ENCODE data around the gene NOL4L.

The NOL4L gene

DNA sequence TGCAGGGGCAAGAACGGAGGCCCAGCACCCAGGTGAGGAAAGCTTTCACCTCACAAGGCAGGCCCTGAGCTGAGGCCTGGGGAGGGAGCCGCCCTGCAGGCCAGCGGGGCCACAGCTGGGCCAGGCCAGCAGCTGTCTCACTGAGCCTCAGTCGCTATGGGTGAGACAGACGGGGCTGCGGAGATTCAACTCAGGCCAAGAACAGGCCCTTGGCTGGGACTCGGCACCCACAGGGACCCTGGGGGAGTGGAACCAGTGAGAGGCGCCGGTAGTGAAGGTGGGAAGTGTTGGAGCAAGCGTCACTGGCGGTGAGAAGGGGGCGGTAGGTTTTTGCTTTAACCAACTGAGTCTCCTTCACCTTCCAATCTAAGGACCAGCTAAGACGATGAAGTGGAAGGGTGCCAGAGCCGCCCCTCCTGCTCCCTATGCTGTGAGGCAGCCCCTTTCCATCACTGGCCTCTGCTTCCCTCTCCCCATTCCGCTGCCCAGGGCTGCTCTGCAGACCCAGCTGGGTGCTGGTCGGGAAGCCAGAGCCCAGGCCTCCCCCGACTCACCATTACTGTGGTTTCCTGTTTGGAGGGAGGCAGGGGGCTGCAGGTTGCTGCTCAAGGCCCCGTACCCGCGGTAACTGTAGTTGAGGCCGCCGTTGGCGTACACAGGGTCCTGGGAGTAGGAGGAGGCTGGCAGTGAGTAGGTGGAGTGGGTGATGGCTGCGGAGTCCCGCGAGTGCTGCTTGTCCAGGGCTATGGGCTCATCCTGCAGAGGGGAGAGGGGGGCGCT lies 133.3 kb downstream of the NOL4L start:
- H3K4me1 ChIP-seq (ENCODE audit: control insufficient read depth in 1 of 2, insufficient read depth in 2 of 2, low read length in 2 of 2): peaks cover 13 to 21% of the 10 kb centered on the region in 2 experiments
- no peaks in the 10 kb centered on the region for H3K27me3 ChIP-seq (ENCODE audit: insufficient read depth, low read length)
- H4K12ac ChIP-seq (ENCODE audit: low read depth, low read length): no peak overlapping the region
- H3K79me2 ChIP-seq (ENCODE audit: control insufficient read depth, insufficient read depth, low read length, poor library complexity): peaks cover 2% of the 10 kb centered on the region
- no peak overlapping the region for H3K4ac ChIP-seq (ENCODE audit: low read depth, low read length)
- H2BK5ac ChIP-seq (ENCODE audit: low read depth, low read length, poor library complexity): no peak overlapping the region
- no peak overlapping the region for H3K4me3 ChIP-seq (ENCODE audit: low read depth, low read length)
- H4K91ac ChIP-seq (ENCODE audit: low read depth, low read length): no peak overlapping the region
- no peak overlapping the region for H2BK12ac ChIP-seq (ENCODE audit: low read length)
- no peak overlapping the region for H2BK120ac ChIP-seq (ENCODE audit: insufficient read depth, low read length, poor library complexity)
- H3K36me3 ChIP-seq (ENCODE audit: control insufficient read depth in 1 of 2, insufficient read depth in 2 of 2, low read length in 2 of 2): peaks cover 88 to 91% of the 10 kb centered on the region in 2 experiments
- no peak overlapping the region for H2AK5ac ChIP-seq (ENCODE audit: low read length)
- no CpG with 5 or more reads among the region's 27 CpGs for WGBS (ENCODE audit: extremely low coverage, insufficient coverage, insufficient read length)
- no peak overlapping the region for H3K27ac ChIP-seq (ENCODE audit: low read depth, low read length)
- H3K9me3 ChIP-seq (ENCODE audit: insufficient read depth, low read depth, low read length): peaks cover 3% of the 10 kb centered on the region
- H3K18ac ChIP-seq (ENCODE audit: low read length): no peak overlapping the region
- H2AFZ ChIP-seq (ENCODE audit: insufficient read depth, low read length, poor library complexity): no peak overlapping the region
- no peak overlapping the region for H3K14ac ChIP-seq (ENCODE audit: low read length)
- no peak overlapping the region for H3K9ac ChIP-seq (ENCODE audit: low read length)
- H3K79me1 ChIP-seq (ENCODE audit: low read length): peaks cover 5% of the 10 kb centered on the region
- H3K23ac ChIP-seq (ENCODE audit: low read length): no peak overlapping the region
- H3K4me2 ChIP-seq (ENCODE audit: low read length): no peak overlapping the region
- no peak for DNase-seq
- H4K8ac ChIP-seq (ENCODE audit: low read depth, low read length): no peak overlapping the region

DNA sequence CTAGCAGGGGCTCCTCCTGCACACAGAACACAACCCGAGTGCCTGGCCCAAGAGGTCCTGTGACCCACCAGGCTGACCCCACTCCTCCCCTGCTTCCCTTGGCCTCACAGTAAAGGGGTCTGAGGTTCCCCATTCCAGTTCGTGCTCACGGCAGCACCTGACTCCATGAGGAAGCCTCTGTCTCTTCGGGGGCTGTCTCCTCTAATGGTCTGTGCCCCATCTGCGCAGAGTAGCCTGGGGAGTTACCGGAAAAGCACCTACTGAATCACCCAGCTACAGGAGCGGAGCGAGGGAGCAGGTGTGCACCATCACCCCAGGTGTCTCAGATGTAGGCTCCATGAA lies 133.8 kb downstream of the NOL4L start:
- H3K23ac ChIP-seq (ENCODE audit: low read length): no peak overlapping the region
- no peak overlapping the region for H3K4me2 ChIP-seq (ENCODE audit: low read length)
- peaks cover 14 to 21% of the 10 kb centered on the region in 2 experiments for H3K4me1 ChIP-seq (ENCODE audit: control insufficient read depth in 1 of 2, insufficient read depth in 2 of 2, low read length in 2 of 2)
- no peaks in the 10 kb centered on the region for H3K27me3 ChIP-seq (ENCODE audit: insufficient read depth, low read length)
- no peak overlapping the region for H2AK5ac ChIP-seq (ENCODE audit: low read length)
- peaks cover 3% of the 10 kb centered on the region for H3K9me3 ChIP-seq (ENCODE audit: insufficient read depth, low read depth, low read length)
- no peak overlapping the region for H3K4me3 ChIP-seq (ENCODE audit: low read depth, low read length)
- no peak overlapping the region for H2BK5ac ChIP-seq (ENCODE audit: low read depth, low read length, poor library complexity)
- no peak overlapping the region for H4K91ac ChIP-seq (ENCODE audit: low read depth, low read length)
- peaks cover 2% of the 10 kb centered on the region for H3K79me1 ChIP-seq (ENCODE audit: low read length)
- H3K79me2 ChIP-seq (ENCODE audit: control insufficient read depth, insufficient read depth, low read length, poor library complexity): no peaks in the 10 kb centered on the region
- H3K4ac ChIP-seq (ENCODE audit: low read depth, low read length): no peak overlapping the region
- no peak for DNase-seq
- H2AFZ ChIP-seq (ENCODE audit: insufficient read depth, low read length, poor library complexity): no peak overlapping the region
- H2BK12ac ChIP-seq (ENCODE audit: low read length): no peak overlapping the region
- peaks cover 92 to 96% of the 10 kb centered on the region in 2 experiments for H3K36me3 ChIP-seq (ENCODE audit: control insufficient read depth in 1 of 2, insufficient read depth in 2 of 2, low read length in 2 of 2)
- no peak overlapping the region for H4K12ac ChIP-seq (ENCODE audit: low read depth, low read length)
- H3K14ac ChIP-seq (ENCODE audit: low read length): no peak overlapping the region
- H3K9ac ChIP-seq (ENCODE audit: low read length): no peak overlapping the region
- no peak overlapping the region for H3K18ac ChIP-seq (ENCODE audit: low read length)
- no peak overlapping the region for H2BK120ac ChIP-seq (ENCODE audit: insufficient read depth, low read length, poor library complexity)
- no CpG with 5 or more reads among the region's 8 CpGs for WGBS (ENCODE audit: extremely low coverage, insufficient coverage, insufficient read length)
- no peak overlapping the region for H3K27ac ChIP-seq (ENCODE audit: low read depth, low read length)
- H4K8ac ChIP-seq (ENCODE audit: low read depth, low read length): no peak overlapping the region

- H3K27ac ChIP-seq (ENCODE audit: low read depth, low read length): no peak overlapping the region
- no peak overlapping the region for H3K4me3 ChIP-seq (ENCODE audit: low read depth, low read length)
- no peak overlapping the region for H3K23ac ChIP-seq (ENCODE audit: low read length)
- peaks cover 3% of the 10 kb centered on the region for H3K9me3 ChIP-seq (ENCODE audit: insufficient read depth, low read depth, low read length)
- H4K12ac ChIP-seq (ENCODE audit: low read depth, low read length): no peak overlapping the region
- peaks cover 91 to 95% of the 10 kb centered on the region in 2 experiments for H3K36me3 ChIP-seq (ENCODE audit: control insufficient read depth in 1 of 2, insufficient read depth in 2 of 2, low read length in 2 of 2)
- H4K91ac ChIP-seq (ENCODE audit: low read depth, low read length): peak overlapping the region; percentile 37
- H3K4me1 ChIP-seq (ENCODE audit: control insufficient read depth in 1 of 2, insufficient read depth in 2 of 2, low read length in 2 of 2): peaks cover 21 to 27% of the 10 kb centered on the region in 2 experiments
- no peak overlapping the region for H2AFZ ChIP-seq (ENCODE audit: insufficient read depth, low read length, poor library complexity)
- H3K9ac ChIP-seq (ENCODE audit: low read length): no peak overlapping the region
- no peak overlapping the region for H2AK5ac ChIP-seq (ENCODE audit: low read length)
- no peak overlapping the region for H3K4me2 ChIP-seq (ENCODE audit: low read length)
- H3K27me3 ChIP-seq (ENCODE audit: insufficient read depth, low read length): no peaks in the 10 kb centered on the region
- H4K8ac ChIP-seq (ENCODE audit: low read depth, low read length): no peak overlapping the region
- H3K79me2 ChIP-seq (ENCODE audit: control insufficient read depth, insufficient read depth, low read length, poor library complexity): no peaks in the 10 kb centered on the region
- H3K14ac ChIP-seq (ENCODE audit: low read length): no peak overlapping the region
- H3K18ac ChIP-seq (ENCODE audit: low read length): no peak overlapping the region
- H2BK120ac ChIP-seq (ENCODE audit: insufficient read depth, low read length, poor library complexity): no peak overlapping the region
- no CpG with 5 or more reads among the region's 9 CpGs for WGBS (ENCODE audit: extremely low coverage, insufficient coverage, insufficient read length)
- no peak overlapping the region for H2BK12ac ChIP-seq (ENCODE audit: low read length)
- no peak overlapping the region for H2BK5ac ChIP-seq (ENCODE audit: low read depth, low read length, poor library complexity)
- no peak overlapping the region for H3K4ac ChIP-seq (ENCODE audit: low read depth, low read length)
- no peak for DNase-seq
- H3K79me1 ChIP-seq (ENCODE audit: low read length): peaks cover 4% of the 10 kb centered on the region
Observed at GRCh38 chr20:32450484-32451061, 134.6 kb downstream of the NOL4L start.

- Histone ChIP-seq H3K79me1 (ENCODE audit: low read length) (peaks cover 4% of the 10 kb centered on the region), H3K27ac (ENCODE audit: low read depth, low read length) (no peak overlapping the region), H3K4me2 (ENCODE audit: low read length) (no peak overlapping the region), H2BK12ac (ENCODE audit: low read length) (no peak overlapping the region), H3K18ac (ENCODE audit: low read length) (no peak overlapping the region), H3K14ac (ENCODE audit: low read length) (no peak overlapping the region), H4K12ac (ENCODE audit: low read depth, low read length) (no peak overlapping the region), H3K4ac (ENCODE audit: low read depth, low read length) (no peak overlapping the region), H2AK5ac (ENCODE audit: low read length) (no peak overlapping the region), H4K91ac (ENCODE audit: low read depth, low read length) (no peak overlapping the region), H3K79me2 (ENCODE audit: control insufficient read depth, insufficient read depth, low read length, poor library complexity) (no peaks in the 10 kb centered on the region), H3K9ac (ENCODE audit: low read length) (no peak overlapping the region), H3K27me3 (ENCODE audit: insufficient read depth, low read length) (no peaks in the 10 kb centered on the region), H2AFZ (ENCODE audit: insufficient read depth, low read length, poor library complexity) (no peak overlapping the region), H3K4me3 (ENCODE audit: low read depth, low read length) (no peak overlapping the region), H3K4me1 (ENCODE audit: control insufficient read depth in 1 of 2, insufficient read depth in 2 of 2, low read length in 2 of 2) (peaks cover 22 to 29% of the 10 kb centered on the region in 2 experiments), H4K8ac (ENCODE audit: low read depth, low read length) (no peak overlapping the region), H3K36me3 (ENCODE audit: control insufficient read depth in 1 of 2, insufficient read depth in 2 of 2, low read length in 2 of 2) (peaks cover 87 to 94% of the 10 kb centered on the region in 2 experiments), H2BK120ac (ENCODE audit: insufficient read depth, low read length, poor library complexity) (no peak overlapping the region), H3K9me3 (ENCODE audit: insufficient read depth, low read depth, low read length) (peaks cover 3% of the 10 kb centered on the region), H2BK5ac (ENCODE audit: low read depth, low read length, poor library complexity) (no peak overlapping the region), H3K23ac (ENCODE audit: low read length) (no peak overlapping the region)
- DNase-seq: peak; percentile 20 to 46
- no CpG with 5 or more reads among the region's 8 CpGs for WGBS (ENCODE audit: extremely low coverage, insufficient coverage, insufficient read length)
Observed at GRCh38 chr20:32449890-32450401, 135.2 kb downstream of the NOL4L start.
